ENCODE results near the gene UGT1A5. TPM values are rescaled to one million over a fixed set of nuclear protein-coding genes. Genes with fewer than 3 reads are reported as not detected.

The UGT1A5 gene
- total RNA-seq, 2 experiments from 2014 or later: not detected

DNA sequence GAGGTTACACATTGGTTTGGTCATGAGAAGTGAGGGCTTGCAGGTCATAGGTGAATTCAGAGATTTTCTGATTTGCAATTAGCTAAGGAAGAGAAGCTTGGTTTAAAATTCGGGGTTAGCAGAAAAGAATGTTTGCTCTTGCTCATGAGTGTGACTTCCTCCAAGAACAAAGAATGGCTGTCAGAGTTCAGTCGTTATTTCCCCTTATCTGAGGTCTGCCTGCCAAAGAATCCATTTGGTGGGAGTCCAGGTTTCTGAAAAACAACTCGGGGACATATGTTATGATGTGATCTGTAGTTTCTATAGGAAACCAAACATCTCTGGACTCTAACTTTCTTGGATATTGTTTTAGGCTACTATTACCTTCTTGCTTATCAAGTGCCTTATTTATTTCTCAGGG lies 23.2 kb upstream of the UGT1A5 start:
- Histone ChIP-seq H3K9me2 (ENCODE audit: insufficient read depth, low read length) (no peaks in the 10 kb centered on the region), H3K36me3 (ENCODE audit: insufficient read depth, low read length) (no peaks in the 10 kb centered on the region), H2AFZ (ENCODE audit: low read length) (no peak overlapping the region), H3K4me2 (ENCODE audit: low read length) (no peak overlapping the region), H3K9me3 (ENCODE audit: low read length) (no peaks in the 10 kb centered on the region), H3K27ac (ENCODE audit: low read depth, low read length, poor library complexity, severe bottlenecking) (no peak overlapping the region), H4K20me1 (ENCODE audit: insufficient read depth, low read length) (no peaks in the 10 kb centered on the region), H3K79me2 (ENCODE audit: insufficient read depth, low read depth, low read length) (no peaks in the 10 kb centered on the region), H3K4me3 (ENCODE audit: low read depth, low read length, poor library complexity, severe bottlenecking) (no peak overlapping the region), H3K4me1 (ENCODE audit: insufficient read depth, low read length, poor library complexity, severe bottlenecking) (no peaks in the 10 kb centered on the region)
- BruUV-seq (replicated peaks): no TSS peak
- intact Hi-C loops (cut with micrococcal nuclease; ENCODE audit: unreplicated experiment): no loop called here
- CTCF ChIA-PET (ENCODE audit: unreplicated experiment): no interaction called here
- POLR2A ChIA-PET: no interaction called here
- DNase-seq (ENCODE audit: low spot score): no peak
- TF ChIP-seq EZH2phosphoT487 (IDR thresholded peaks at IDR 0.05; ENCODE audit: borderline replicate concordance, low read depth, low read length): no peak

DNA sequence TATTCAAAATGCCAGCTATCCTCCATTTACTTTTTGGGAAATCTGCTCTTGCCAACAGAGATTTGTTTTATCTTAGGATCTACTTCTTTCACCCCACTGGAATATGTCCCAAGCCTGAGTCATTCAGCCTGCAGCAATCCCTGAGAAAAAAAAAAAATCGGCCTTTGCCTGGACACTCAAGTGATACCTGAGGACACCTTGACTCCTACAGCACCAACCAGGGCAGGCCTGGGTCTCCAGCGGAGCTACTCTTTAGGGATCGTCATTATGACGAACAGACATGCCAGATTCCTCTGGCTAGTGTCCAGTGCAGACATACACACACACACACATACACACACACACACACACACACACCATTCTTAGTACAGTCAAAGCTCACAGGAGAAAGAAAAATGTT lies 22.3 kb upstream of the UGT1A5 start:
- Histone ChIP-seq H3K4me2 (ENCODE audit: low read length) (no peak overlapping the region), H2AFZ (ENCODE audit: low read length) (no peak overlapping the region), H3K9me3 (ENCODE audit: low read length) (no peaks in the 10 kb centered on the region), H4K20me1 (ENCODE audit: insufficient read depth, low read length) (no peaks in the 10 kb centered on the region), H3K4me3 (ENCODE audit: low read depth, low read length, poor library complexity, severe bottlenecking) (no peak overlapping the region), H3K36me3 (ENCODE audit: insufficient read depth, low read length) (no peaks in the 10 kb centered on the region), H3K4me1 (ENCODE audit: insufficient read depth, low read length, poor library complexity, severe bottlenecking) (no peaks in the 10 kb centered on the region), H3K79me2 (ENCODE audit: insufficient read depth, low read depth, low read length) (no peaks in the 10 kb centered on the region), H3K27ac (ENCODE audit: low read depth, low read length, poor library complexity, severe bottlenecking) (no peak overlapping the region), H3K9me2 (ENCODE audit: insufficient read depth, low read length) (no peaks in the 10 kb centered on the region)
- ChIA-PET POLR2A (interaction anchor here (0.9 kb wide), 1 partner anchor 67 kb away, joined by 3 read pairs; no protein-coding TSS in a partner anchor), CTCF (ENCODE audit: unreplicated experiment) (no interaction called here)
- no peak for TF ChIP-seq EZH2phosphoT487 (IDR thresholded peaks at IDR 0.05; ENCODE audit: borderline replicate concordance, low read depth, low read length)
- TF ChIP-seq, protein P1, sequence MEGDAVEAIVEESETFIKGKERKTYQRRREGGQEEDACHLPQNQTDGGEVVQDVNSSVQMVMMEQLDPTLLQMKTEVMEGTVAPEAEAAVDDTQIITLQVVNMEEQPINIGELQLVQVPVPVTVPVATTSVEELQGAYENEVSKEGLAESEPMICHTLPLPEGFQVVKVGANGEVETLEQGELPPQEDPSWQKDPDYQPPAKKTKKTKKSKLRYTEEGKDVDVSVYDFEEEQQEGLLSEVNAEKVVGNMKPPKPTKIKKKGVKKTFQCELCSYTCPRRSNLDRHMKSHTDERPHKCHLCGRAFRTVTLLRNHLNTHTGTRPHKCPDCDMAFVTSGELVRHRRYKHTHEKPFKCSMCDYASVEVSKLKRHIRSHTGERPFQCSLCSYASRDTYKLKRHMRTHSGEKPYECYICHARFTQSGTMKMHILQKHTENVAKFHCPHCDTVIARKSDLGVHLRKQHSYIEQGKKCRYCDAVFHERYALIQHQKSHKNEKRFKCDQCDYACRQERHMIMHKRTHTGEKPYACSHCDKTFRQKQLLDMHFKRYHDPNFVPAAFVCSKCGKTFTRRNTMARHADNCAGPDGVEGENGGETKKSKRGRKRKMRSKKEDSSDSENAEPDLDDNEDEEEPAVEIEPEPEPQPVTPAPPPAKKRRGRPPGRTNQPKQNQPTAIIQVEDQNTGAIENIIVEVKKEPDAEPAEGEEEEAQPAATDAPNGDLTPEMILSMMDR (conservative IDR thresholded peaks at IDR 0.05; ENCODE audit: low read length): no peak
- intact Hi-C loops (cut with micrococcal nuclease; ENCODE audit: unreplicated experiment): no loop called here
- BruUV-seq (replicated peaks): no TSS peak
- no peak for DNase-seq (ENCODE audit: low spot score)

DNA sequence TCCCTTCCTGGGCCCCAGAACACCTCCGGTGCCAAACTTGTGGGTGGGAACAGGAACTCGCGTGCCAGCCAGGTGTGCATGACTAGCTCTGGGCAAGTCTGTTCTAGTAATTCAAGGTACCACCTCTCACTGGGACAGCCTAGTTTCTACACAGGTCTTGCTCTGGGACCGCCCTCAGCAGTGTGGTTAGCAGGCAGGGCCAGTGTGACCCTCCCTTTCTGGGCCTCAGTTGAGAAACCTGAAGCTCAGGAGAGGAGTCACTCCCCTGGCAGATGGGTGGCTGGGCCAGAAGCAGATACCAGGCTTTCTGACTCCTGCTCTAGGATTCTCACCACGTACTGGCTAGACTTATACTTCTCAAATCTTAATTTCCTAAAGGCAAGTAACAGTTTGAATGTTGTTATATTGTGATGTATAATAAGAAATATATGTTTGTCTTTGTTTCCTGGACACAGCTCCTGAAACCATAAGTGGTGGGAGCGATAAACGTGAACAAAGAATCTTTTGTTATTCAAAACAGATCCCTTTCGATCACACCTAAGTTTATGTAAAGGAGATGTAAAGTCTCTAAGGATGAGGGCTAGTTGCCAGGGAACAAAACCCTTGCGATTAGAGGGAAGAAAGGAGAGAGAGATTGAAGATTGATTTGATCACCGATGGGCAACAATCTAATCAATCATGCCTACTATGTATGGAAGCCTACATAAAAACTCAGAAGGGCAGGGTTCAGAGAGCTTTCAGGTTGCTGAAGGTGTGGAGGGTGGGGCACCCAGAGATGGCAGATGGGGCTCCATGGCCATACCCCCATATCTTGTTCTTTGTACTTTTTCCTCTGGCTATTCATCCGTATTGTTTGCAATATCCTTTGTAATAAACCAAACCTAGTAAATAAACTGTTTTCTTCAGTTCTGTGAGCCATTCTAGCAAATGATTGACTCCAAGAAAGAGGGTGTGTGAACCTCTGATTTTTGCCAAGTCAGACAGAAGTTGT lies 21.0 kb upstream of the UGT1A5 start:
- H4K20me1 ChIP-seq (ENCODE audit: insufficient read depth, low read length): no peaks in the 10 kb centered on the region
- no peaks in the 10 kb centered on the region for H3K36me3 ChIP-seq (ENCODE audit: insufficient read depth, low read length)
- ChIA-PET CTCF (ENCODE audit: unreplicated experiment) (no interaction called here), POLR2A (no interaction called here)
- H3K9me2 ChIP-seq (ENCODE audit: insufficient read depth, low read length): no peaks in the 10 kb centered on the region
- no peaks in the 10 kb centered on the region for H3K79me2 ChIP-seq (ENCODE audit: insufficient read depth, low read depth, low read length)
- no peaks in the 10 kb centered on the region for H3K9me3 ChIP-seq (ENCODE audit: low read length)
- H3K27ac ChIP-seq (ENCODE audit: low read depth, low read length, poor library complexity, severe bottlenecking): no peak overlapping the region
- no peak overlapping the region for H3K4me2 ChIP-seq (ENCODE audit: low read length)
- no peaks in the 10 kb centered on the region for H3K4me1 ChIP-seq (ENCODE audit: insufficient read depth, low read length, poor library complexity, severe bottlenecking)
- no peak for TF ChIP-seq EZH2phosphoT487 (IDR thresholded peaks at IDR 0.05; ENCODE audit: borderline replicate concordance, low read depth, low read length)
- TF ChIP-seq, protein P1 (conservative IDR thresholded peaks at IDR 0.05; ENCODE audit: low read length): no peak
- intact Hi-C loops (cut with micrococcal nuclease; ENCODE audit: unreplicated experiment): no loop called here
- H3K4me3 ChIP-seq (ENCODE audit: low read depth, low read length, poor library complexity, severe bottlenecking): no peak overlapping the region
- no peak for DNase-seq (ENCODE audit: low spot score)
- no peak overlapping the region for H2AFZ ChIP-seq (ENCODE audit: low read length)
- BruUV-seq (replicated peaks): no TSS peak

All from OCI-LY7 (cell line).